Measurements from ENCODE around the gene LPA.
"Not testable (repeated sequence)": the region's sequence is repeated elsewhere in the genome, so short reads cannot be mapped to it uniquely, and the experiment has no call there.

- TF ChIP-seq POLR2A (IDR thresholded peaks at IDR 0.05; ENCODE audit: low read length); GATA1 (IDR thresholded peaks at IDR 0.05; ENCODE audit: low read depth, low read length): not testable (repeated sequence)
Measured at GRCh38 chr6:160696884-160697283, 32.8 kb upstream of the LPA start.
